Spleen (tissue), 7 donors: Measurements from ENCODE around the gene TSPAN9.

Experiments
- POLR2A ChIP-seq, 3 donors: fragments of 450-650 bp; IDR thresholded peaks; one replicate each; pipeline ENCODE4 v1.5.1; 2017; ENCODE audit warnings: antibody characterized with exemption in 3 of 3, mild to moderate bottlenecking in 1 of 3
- TF ChIP-seq, protein P1 (sequence below), 11 experiments: fragments of 200-600 bp in 7 of 11; fragments of 450-650 bp in 4 of 11; sonication (generic) in 4 of 11; IDR thresholded peaks in 8 of 11; conservative IDR thresholded peaks in 3 of 11; 1 replicate in 7 of 11; 2 replicates in 4 of 11; pipeline versions ENCODE4 v1.4.0 to v1.8.0; 2016 to 2021; ENCODE audit warnings: antibody characterized with exemption in 11 of 11, inconsistent platforms in 4 of 11, mild to moderate bottlenecking in 1 of 11
- donor health status: DM: no; HTN: no; CAD: no; lungs with moderate emphysema.
- donor health status: DM: no; HTN: no; CAD: no.
- donor health status: DM: no; HTN: no; CAD: no.

DNA sequence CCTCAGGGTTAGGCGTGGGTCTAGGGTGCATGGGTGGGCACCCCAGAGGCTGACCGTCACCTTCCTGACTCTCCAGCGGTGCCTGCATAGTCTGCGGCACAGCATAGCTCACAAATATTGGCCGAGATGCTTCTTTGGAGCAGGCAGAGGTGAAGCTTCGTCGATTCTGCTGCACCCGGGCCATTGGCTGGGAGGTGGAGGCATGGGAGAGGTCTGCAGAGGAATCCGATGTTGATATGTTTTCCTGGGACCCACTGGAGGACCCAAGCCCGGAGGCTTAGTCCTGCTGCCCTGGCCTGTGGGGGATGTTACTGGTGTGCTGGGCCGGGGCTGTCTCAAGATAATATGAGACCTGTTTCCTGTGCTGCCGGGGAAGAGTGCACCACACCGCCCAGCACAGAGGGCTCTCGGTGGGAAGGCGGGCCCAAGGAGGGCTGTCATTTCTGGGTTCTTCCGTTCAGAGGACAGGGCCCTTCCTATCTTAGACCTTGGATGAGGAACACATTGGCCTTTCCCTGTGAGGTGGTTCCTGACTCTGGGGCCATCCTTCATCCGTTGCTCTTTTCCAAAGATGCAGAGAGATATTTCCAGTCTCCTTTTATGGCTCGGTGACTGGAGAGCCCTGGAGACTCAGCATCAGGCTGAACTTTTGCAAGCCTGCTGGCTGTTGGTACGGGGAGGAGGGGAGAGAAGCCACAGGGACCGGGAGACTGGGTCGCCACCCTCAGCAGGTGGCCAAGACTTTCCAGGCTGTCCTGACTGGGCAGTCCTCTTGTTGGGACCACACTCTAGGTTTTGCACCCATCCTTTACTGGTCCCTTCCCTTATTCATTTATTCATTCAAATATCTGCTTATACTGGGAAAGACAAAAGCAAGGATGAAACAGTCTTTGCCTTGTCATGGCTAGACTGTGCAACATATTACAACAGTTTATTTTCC, 143.5 kb downstream of the TSPAN9 start:
- TF ChIP-seq, protein P1, sequence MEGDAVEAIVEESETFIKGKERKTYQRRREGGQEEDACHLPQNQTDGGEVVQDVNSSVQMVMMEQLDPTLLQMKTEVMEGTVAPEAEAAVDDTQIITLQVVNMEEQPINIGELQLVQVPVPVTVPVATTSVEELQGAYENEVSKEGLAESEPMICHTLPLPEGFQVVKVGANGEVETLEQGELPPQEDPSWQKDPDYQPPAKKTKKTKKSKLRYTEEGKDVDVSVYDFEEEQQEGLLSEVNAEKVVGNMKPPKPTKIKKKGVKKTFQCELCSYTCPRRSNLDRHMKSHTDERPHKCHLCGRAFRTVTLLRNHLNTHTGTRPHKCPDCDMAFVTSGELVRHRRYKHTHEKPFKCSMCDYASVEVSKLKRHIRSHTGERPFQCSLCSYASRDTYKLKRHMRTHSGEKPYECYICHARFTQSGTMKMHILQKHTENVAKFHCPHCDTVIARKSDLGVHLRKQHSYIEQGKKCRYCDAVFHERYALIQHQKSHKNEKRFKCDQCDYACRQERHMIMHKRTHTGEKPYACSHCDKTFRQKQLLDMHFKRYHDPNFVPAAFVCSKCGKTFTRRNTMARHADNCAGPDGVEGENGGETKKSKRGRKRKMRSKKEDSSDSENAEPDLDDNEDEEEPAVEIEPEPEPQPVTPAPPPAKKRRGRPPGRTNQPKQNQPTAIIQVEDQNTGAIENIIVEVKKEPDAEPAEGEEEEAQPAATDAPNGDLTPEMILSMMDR (IDR thresholded peaks at IDR 0.05 in 8 of 11, conservative IDR thresholded peaks at IDR 0.05 in 3 of 11): no peak
- TF ChIP-seq POLR2A (IDR thresholded peaks at IDR 0.05): no peak
